ENCODE results near the gene IRF2BP2. TPM values are rescaled to one million over a fixed set of nuclear protein-coding genes. Genes with fewer than 3 reads are reported as not detected.

IRF2BP2 gene
- 10 to 100 TPM; 39.4 to 67.1 (median 40.0) TPM for total RNA-seq

DNA sequence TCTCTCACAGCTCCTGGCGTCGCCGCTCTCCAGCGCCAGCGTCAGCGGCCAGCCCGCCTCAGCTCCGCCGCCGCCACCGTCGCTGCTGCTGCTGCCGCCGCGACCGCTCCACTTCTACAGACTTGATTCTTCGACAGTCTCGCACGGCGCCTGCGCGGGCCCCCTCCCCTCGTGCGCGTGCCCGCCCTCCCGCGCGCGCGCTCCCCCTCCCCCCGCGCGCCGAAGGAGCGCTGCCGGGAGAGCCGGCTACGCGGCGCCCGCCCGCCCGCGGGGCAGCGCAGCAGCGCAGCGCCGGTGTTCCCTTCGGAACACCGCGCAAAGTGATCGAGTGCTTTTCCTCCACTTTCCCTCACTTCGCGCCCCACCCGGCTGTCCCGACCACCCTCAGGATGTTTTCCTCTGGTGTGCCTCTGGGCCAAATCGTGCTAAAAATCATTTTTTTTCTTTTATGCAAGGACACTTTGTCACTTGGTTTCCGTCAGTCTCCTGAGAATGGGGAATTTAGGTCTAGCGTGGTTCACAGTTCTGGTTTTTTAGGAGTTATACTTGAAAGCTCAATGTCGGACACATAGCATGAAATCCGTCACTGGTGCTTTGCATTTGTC is at the start of gene IRF2BP2:
Gene IRF2BP2 (minus strand): TSS at position 118 of the 605 bp plus-strand sequence. CDS start 684 bp downstream, outside the sequence.
- peak; percentile 25 for ATAC-seq (ENCODE audit: low FRiP score)
- DNase-seq (ENCODE audit: low spot score), result no peak
- TF ChIP-seq CTCF (IDR thresholded peaks at IDR 0.05), result no peak

DNA sequence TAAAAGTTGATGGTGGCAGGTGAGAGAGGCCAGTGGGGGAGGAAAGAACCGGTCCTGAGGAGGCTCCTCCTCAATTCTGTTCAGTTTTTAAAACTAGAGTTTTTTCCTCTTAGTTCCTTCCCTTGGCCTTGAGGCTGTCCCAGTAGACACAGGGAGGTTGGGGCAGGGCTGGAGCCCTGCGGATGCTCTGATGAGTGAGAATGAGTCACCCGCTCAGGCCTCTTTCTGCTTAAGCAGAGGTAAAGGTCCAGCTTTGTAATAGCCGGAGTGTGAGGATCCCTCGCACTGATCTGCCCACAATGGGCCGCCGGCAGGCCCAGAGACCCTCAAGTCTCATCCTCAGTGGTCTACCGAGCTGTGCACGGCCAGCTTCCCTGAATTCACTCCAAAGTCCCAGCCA is 49.6 kb upstream of the IRF2BP2 start:
- no peak for TF ChIP-seq CTCF (IDR thresholded peaks at IDR 0.05)
- DNase-seq (ENCODE audit: low spot score) (no peak), ATAC-seq (ENCODE audit: low FRiP score) (no peak)

DNA sequence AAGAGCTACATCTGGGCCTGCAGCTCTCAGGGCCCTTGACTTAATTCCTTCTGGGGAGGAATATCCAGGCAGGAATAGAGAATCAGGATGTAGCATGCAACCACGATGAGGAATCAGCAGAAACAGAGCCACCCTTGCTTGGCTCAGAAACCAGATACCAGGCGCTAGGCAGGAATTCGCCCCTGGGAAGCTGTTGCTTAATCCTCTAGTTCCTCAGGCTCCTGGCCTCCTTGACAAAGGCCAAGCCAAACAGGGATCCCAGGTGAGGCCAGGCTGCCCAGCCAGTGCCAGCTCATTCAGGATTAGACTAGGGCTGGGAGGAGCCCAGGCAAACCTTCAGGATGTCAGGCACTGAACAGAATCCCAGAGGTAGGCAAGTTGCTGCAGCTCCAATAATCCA is 48.2 kb upstream of the IRF2BP2 start:
- TF ChIP-seq CTCF (IDR thresholded peaks at IDR 0.05), result no peak
- DNase-seq (ENCODE audit: low spot score), result no peak
- no peak for ATAC-seq (ENCODE audit: low FRiP score)

- DNase-seq (ENCODE audit: low spot score), result no peak
- no peak for TF ChIP-seq CTCF (IDR thresholded peaks at IDR 0.05)
- peak; percentile 75 for ATAC-seq (ENCODE audit: low FRiP score)
Observed at GRCh38 chr1:234656944-234657654, 47.1 kb upstream of the IRF2BP2 start.

GRCh38 chr1:234656070-234656895 is 46.3 kb upstream of the IRF2BP2 start:
- ATAC-seq (ENCODE audit: low FRiP score), result no peak
- DNase-seq (ENCODE audit: low spot score), result no peak

More at GRCh38 chr1:234656070-234656895, 46.3 kb upstream of the IRF2BP2 start:
- no peak for TF ChIP-seq CTCF (IDR thresholded peaks at IDR 0.05)

Data from omental fat pad (tissue), 4 donors.